KBM-7 (cell line): ENCODE data around the gene CYP2D6.
"Not testable (repeated sequence)": the region's sequence is repeated elsewhere in the genome, so short reads cannot be mapped to it uniquely, and the experiment has no call there.

ENCODE experiments used
- DNase-seq: peaks from one replicate; pipeline ENCODE4 v3.0.0-alpha.2; 2015
- in situ Hi-C: fragments of 300-500 bp; cut with MboI; formaldehyde crosslinking; loops from 2 replicates; pipeline ENCODE4 v1.14.3; 2020; ENCODE audit warnings: low sequenced_read_pairs, low pct_unique_long_range_greater_than_20kb, mixed read lengths

The CYP2D6 gene

GRCh38 chr22:42112793-42113192, 17.8 kb downstream of the CYP2D6 start:
- DNase-seq, in situ Hi-C loops: not testable (repeated sequence)

- DNase-seq = no peak
- in situ Hi-C loops = no loop called here
Measured at GRCh38 chr22:42111798-42112197, 18.8 kb downstream of the CYP2D6 start.

DNA sequence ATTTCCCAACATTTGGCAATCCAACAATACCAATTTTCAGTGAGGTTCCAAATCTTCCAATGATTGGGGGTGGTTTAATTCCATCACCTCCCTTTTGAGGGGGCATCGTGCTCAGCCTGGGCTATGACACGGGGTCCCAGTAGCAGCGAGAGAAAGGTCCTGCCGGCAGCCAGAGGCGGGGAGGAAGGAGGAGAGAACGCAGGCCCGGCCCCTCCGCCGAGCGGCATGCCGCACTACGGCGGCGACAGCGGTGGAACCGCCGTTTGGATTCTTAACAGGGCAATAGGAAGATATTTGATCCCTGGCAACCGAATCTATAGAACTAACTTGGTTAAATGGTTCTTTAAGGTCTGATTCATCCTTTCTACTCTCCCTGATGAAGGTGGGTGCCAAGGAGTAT, 21.8 kb downstream of the CYP2D6 start:
- DNase-seq = no peak
- in situ Hi-C loops = no loop called here

- DNase-seq, in situ Hi-C loops: not testable (repeated sequence)
Measured at GRCh38 chr22:42104332-42104860, 26.2 kb downstream of the CYP2D6 start.

DNA sequence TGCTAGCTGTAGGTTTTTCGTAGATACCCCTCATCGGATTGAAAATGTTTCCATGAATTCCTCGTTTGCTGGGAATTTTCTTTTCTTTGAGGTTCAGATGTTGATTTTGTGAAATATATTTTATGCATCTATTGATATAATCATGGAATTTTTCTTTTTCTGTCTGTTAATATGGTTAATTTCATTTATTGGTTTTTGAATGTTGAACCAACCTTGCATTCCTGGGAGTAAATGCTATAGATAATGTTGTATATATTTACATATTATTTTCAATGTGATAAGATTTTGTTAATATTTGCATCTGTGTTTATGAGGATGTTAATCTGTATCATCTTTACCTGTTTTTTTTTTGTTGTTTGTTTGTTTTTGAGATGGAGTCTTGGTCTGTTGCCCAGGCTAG, 29.4 kb downstream of the CYP2D6 start:
- no peak for DNase-seq
- in situ Hi-C loops = no loop called here

DNA sequence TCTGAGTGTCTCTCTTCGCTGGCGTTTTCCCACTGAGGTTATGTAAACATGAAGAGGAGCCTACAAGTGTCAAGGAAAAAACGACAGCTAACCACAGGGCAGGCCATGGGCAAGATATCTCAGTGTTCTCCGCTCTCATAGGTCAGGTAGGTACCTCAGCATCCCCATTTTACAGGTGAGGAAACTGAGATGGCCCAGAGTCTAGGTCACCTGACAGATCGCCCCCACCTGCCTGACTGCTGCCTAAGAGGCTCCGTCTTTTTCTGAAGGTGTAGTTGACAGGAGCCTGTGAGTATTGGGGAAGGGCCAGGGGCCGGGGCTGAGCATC, 39.2 kb downstream of the CYP2D6 start:
- in situ Hi-C loops = no loop called here
- no peak for DNase-seq

DNA sequence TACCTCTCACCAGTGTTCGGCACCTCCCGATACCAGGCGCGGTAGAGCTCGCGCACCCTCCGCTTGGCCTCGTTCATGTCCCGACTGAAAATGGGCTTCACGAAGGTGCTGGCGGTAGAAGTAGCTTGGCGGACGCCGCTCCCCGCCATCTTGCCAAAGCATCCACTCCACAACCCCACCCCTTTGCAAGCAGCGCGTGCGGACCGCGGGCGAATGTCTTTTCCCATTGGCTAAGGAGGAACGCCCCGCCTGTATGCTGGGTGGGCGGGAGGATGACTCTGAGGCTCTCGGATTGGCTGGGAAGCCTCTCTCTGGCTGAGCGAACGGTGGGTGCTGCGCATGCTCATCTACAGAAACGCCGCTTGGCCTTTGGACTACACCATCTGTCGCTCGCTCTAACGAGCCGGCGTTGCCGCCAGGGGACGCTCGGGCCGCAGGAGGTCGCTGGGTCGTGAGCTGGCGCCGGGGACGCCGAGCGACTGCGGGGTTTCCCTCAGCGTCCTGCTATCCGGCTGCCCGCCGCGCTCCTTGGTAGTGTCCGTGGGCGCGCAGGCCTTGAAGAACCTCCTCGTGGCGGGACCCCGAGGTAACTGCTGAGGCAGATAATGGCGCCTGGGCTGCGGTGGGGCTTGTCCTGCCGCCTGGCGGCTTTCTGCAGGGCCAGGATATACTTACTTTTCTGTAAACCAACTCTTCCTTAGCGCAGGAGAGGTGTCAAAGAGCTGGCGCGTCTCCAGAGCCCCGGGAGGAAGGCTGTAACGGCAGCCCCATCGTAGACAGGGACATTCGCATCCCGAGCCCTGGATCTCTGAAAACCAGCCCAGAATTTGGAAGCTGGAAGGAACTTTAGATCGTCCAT, 39.8 kb downstream of the CYP2D6 start, which contains the start of gene NDUFA6:
Gene NDUFA6 (minus strand): TSS at position 177 of the 859 bp plus-strand sequence. CDS start 28 bp downstream, at position 149.
- in situ Hi-C loops = no loop called here
- DNase-seq = peak; percentile 100

GRCh38 chr22:42086051-42086450, 44.6 kb downstream of the CYP2D6 start:
- no peak for DNase-seq
- in situ Hi-C loops = no loop called here

- no peak for DNase-seq
- in situ Hi-C loops = no loop called here
Measured at GRCh38 chr22:42084874-42085273, 45.7 kb downstream of the CYP2D6 start.

DNA sequence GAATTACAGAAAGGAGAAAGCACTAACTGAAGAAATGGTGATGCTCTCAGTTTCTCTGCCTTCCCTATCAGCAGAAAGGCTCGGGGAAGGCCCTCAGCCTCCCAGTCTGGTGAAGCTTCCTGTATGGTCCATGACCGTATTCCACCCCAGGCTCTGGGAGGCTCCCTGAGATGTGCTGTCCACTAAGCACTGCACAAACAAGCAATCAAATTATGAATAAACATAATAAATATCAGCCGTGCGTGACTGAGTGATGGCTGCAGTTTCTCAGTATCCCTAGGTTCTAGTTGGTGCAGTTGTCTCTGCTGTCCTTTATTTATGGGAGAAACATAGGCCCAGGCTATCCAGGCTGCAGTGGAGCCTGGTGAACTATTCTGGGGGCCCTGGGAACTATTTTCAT, 47.5 kb downstream of the CYP2D6 start:
- DNase-seq = no peak
- in situ Hi-C loops = no loop called here

DNA sequence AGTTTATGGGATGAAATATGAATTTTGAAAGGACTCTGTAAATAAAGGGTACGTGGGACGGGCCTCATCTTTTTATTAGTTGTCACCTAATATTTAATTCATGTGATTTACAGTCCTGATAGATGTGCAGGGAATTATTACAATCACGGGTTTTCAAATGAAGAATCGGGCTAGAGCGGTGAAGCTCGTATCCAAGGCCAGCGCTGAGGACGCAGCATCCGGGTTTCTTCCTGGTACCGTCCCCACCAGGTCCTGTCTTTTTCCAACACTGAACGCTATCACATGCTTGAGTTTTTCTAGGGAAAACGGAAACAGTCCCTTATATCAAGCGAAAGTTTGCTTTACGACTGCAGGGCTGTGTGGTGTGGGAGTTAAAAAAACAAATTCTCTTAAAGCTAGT, 50.3 kb downstream of the CYP2D6 start:
- DNase-seq = no peak
- in situ Hi-C loops = no loop called here

DNA sequence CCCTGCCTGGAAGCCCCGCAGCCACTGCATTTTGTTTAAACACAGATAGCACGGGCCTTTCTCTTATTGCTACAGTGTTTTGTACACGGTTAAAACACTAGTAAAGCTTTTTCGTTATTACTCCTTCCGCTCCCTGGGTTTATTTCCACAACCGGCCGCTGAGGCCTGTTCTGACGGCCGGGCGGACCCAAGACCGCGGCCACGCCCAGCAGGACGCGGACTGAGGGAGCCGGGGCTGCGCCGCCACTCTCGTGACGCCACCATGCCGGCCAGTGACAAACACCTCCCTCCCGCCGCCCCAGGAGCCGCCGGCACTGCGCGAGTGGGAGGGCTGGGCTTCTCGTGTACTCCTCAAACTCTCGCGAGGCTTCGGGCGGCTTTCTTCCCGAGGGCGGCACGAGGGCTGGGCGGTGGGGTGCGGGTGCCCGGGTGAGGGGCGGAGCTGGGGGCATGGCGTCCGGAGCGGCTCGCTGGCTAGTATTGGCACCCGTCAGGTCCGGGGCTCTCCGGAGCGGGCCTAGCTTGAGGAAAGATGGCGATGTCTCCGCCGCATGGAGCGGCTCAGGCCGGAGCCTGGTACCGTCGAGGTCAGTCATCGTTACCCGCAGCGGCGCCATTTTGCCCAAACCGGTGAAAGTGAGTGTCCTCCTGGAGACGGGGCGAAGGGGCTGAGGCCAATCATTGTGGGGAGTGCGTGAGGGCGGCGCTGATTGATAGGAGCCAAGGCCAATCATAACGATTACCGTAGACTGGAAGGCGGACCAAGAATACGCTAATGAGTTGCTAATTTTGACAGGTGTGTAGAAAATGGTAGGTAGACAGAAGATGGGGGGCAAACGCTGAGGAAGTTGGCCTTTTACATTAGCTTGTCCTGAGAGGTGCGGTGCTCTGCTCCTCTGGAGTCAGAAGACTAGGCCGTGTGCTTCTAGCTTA, 51.0 kb downstream of the CYP2D6 start, which contains the start of gene SMDT1:
Gene SMDT1 (plus strand): TSS at position 382 of the 933 bp plus-strand sequence. CDS start 69 bp downstream, at position 451.
- peak; percentile 99 for DNase-seq
- in situ Hi-C loops = no loop called here

GRCh38 chr22:42078469-42079318, 51.9 kb downstream of the CYP2D6 start:
- in situ Hi-C loops = no loop called here
- no peak for DNase-seq

DNA sequence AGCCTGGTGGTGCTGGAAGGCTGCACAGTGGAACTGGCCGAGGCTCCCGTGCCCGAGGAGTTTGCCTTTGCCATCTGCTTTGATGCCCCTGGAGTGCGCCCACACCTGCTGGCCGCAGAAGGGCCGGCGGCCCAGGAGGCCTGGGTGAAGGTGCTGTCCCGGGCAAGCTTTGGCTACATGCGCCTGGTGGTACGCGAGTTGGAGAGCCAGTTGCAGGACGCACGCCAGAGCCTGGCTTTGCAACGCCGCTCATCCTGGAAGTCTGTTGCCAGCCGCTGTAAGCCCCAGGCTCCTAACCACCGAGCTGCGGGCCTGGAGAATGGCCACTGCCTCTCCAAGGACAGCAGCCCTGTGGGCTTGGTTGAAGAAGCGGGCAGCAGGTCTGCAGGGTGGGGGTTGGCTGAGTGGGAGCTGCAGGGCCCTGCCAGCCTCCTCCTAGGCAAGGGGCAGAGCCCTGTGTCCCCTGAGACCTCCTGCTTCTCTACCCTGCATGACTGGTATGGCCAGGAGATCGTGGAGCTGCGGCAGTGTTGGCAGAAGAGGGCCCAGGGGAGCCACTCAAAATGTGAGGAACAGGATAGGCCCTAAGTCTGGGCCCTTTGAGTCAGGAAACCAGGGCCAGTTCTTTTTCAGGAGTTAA, 53.0 kb downstream of the CYP2D6 start:
- no peak for DNase-seq
- in situ Hi-C loops = no loop called here

DNA sequence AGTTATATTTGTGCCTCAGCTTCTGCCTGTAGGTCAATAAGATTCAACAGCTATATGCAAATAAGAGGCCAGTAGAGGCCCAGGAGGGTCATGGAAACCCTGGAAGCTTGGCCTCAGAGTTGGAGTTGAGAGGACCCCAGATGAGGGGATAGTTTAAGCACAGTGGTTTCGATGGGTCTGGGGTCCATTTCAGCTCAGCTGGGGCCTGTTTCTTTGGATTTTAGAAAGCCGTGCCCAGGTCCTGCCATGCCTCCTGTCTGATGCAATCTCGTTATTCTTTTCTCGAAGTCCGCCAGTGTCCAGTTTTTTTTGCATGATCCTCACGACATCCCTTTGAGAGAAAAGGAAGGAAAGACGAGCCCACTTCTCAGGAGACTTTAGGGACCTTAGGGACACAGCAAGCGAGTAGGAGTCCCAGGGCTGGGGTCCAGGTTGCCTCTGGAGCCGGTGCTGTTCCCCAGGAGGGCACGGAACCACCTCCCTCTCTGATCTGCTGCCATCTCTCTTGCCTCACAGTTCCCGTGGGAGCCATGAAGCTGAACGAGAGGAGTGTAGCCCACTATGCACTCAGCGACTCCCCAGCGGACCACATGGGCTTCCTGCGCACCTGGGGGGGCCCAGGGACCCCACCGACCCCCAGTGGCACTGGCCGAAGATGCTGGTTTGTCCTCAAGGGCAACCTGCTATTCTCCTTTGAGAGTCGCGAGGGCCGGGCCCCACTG, 53.7 kb downstream of the CYP2D6 start:
- no peak for DNase-seq
- in situ Hi-C loops = no loop called here
